ENCODE measurements around the gene PCDH12. TPM values are rescaled to one million over a fixed set of nuclear protein-coding genes. Genes with fewer than 3 reads are reported as not detected.
A peak's percentile ranks its signal among the peaks of the same experiment; 100 is the strongest.

PCDH12 gene
- polyA plus RNA-seq, 1 donor (not counting 4 experiments of a cell fraction or from before 2014, with no cell fraction given) = 0.01 TPM

DNA sequence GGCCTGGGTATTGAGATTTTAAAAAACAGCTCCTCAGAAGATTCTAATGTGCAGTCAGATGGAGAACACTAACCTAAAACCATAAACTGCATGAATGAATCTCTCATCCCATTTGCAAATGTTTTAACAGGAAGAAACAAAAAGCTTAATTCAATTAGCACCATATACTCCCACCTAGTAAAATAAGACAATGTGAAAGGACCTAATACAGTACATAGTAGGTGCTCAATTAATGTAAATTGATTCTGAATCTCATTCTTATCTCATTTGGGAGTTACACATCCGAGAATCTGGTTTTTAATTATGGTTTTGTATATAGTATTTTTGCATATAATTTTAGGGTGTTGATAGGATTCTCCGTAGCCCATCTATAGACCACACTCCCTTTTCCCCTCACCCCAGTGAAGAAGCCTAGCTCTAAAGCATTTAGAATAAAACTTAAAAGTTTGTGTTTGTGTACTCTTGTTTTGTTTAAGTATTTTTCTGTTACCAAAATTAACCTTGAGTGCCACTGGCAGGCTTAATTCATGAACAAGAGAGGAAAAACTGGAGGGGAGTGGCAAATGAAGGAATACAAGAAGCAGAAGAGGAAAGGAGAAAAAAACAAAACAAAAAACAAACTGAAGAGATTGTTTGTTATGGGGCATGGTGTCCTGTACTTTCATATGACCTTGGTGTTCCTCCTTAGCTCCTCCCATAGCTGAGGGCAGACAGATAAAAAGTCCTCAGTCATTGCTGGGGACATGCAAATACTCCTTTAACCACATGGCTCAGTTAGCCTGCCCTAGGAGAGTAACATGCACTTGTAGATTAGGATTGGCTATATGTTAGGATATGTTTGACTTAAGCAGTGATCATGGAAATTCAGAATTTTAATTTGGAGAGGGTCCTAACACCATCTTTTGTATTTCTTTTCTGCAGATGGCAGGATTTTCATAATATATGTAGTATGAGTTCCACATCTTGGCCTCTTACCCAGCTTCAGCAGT, 12.1 kb upstream of the PCDH12 start:
- H3K79me2 ChIP-seq (ENCODE audit: control insufficient read depth, insufficient read depth, low read length) = peaks cover 28% of the 10 kb centered on the region
- TF ChIP-seq, protein P1, sequence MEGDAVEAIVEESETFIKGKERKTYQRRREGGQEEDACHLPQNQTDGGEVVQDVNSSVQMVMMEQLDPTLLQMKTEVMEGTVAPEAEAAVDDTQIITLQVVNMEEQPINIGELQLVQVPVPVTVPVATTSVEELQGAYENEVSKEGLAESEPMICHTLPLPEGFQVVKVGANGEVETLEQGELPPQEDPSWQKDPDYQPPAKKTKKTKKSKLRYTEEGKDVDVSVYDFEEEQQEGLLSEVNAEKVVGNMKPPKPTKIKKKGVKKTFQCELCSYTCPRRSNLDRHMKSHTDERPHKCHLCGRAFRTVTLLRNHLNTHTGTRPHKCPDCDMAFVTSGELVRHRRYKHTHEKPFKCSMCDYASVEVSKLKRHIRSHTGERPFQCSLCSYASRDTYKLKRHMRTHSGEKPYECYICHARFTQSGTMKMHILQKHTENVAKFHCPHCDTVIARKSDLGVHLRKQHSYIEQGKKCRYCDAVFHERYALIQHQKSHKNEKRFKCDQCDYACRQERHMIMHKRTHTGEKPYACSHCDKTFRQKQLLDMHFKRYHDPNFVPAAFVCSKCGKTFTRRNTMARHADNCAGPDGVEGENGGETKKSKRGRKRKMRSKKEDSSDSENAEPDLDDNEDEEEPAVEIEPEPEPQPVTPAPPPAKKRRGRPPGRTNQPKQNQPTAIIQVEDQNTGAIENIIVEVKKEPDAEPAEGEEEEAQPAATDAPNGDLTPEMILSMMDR (optimal IDR thresholded peaks at IDR 0.05 in 1 of 3, IDR thresholded peaks at IDR 0.05 in 1 of 3, conservative IDR thresholded peaks at IDR 0.05 in 1 of 3; ENCODE audit: extremely low read depth in 1 of 3, insufficient read depth in 2 of 3, low read length in 3 of 3) = no peak
- TF ChIP-seq EZH2 (IDR thresholded peaks at IDR 0.05; ENCODE audit: low read length) = no peak
- H3K36me3 ChIP-seq (ENCODE audit: control insufficient read depth in 2 of 2, extremely low read depth in 1 of 2, insufficient read depth in 2 of 2, low read length in 2 of 2) = peaks cover 12 to 16% of the 10 kb centered on the region in 2 experiments
- dilution Hi-C loops (cut with MboI; ENCODE audit: extremely low pct_ligation_motif_present, low sequenced_read_pairs) = no loop called here
- peak overlapping the region; percentile 86 for H3K27ac ChIP-seq (ENCODE audit: control insufficient read depth, insufficient read depth, low read length)
- H3K4me2 ChIP-seq (ENCODE audit: control insufficient read depth, extremely low read depth, insufficient read depth, low read depth, low read length) = peak overlapping the region; percentile 97
- peak overlapping the region; percentile 78 to 99 (median 98) for H3K4me3 ChIP-seq (ENCODE audit: control insufficient read depth in 2 of 3, extremely low read depth in 1 of 3, insufficient read depth in 2 of 3, low read depth in 1 of 3, low read length in 3 of 3)
- no peaks in the 10 kb centered on the region for H3K9me1 ChIP-seq (ENCODE audit: control insufficient read depth, extremely low read depth, insufficient read depth, low read length)
- peaks cover 21% of the 10 kb centered on the region for H3K4me1 ChIP-seq (ENCODE audit: control insufficient read depth, extremely low read depth, insufficient read depth, low read length)
- peak overlapping the region; percentile 98 for H3K9ac ChIP-seq (ENCODE audit: control insufficient read depth, extremely low read depth, insufficient read depth, low read length)
- H2AFZ ChIP-seq (ENCODE audit: control insufficient read depth, low read length) = peak overlapping the region; percentile 90
- DNase-seq (ENCODE audit: low read depth, low spot score) (no peak), FAIRE-seq (peak; percentile 73)
- H4K20me1 ChIP-seq (ENCODE audit: control insufficient read depth, extremely low read depth, insufficient read depth, low read length) = no peaks in the 10 kb centered on the region
- H3K27me3 ChIP-seq (ENCODE audit: control insufficient read depth, extremely low read depth, insufficient read depth, low read length) = no peaks in the 10 kb centered on the region
- H3K9me3 ChIP-seq (ENCODE audit: control insufficient read depth, low read depth, low read length) = no peaks in the 10 kb centered on the region

GRCh38 chr5:141968914-141969608, 11.1 kb upstream of the PCDH12 start, which contains the start of gene RNF14:
TSS of gene RNF14 (plus strand) at chr5:141969105. CDS start at chr5:141973589, 4,484 bp downstream.
- dilution Hi-C loops (cut with MboI; ENCODE audit: extremely low pct_ligation_motif_present, low sequenced_read_pairs) = no loop called here
- DNase-seq (ENCODE audit: low read depth, low spot score) (peak; percentile 36), FAIRE-seq (no peak)
- Histone ChIP-seq H3K36me3 (ENCODE audit: control insufficient read depth in 2 of 2, extremely low read depth in 1 of 2, insufficient read depth in 2 of 2, low read length in 2 of 2) (peaks cover 7 to 11% of the 10 kb centered on the region in 2 experiments), H3K9me1 (ENCODE audit: control insufficient read depth, extremely low read depth, insufficient read depth, low read length) (no peaks in the 10 kb centered on the region), H3K27me3 (ENCODE audit: control insufficient read depth, extremely low read depth, insufficient read depth, low read length) (no peaks in the 10 kb centered on the region), H3K9me3 (ENCODE audit: control insufficient read depth, low read depth, low read length) (no peaks in the 10 kb centered on the region), H2AFZ (ENCODE audit: control insufficient read depth, low read length) (peak within 1 kb of the TSS; percentile 99), H3K4me1 (ENCODE audit: control insufficient read depth, extremely low read depth, insufficient read depth, low read length) (peaks cover 18% of the 10 kb centered on the region), H3K79me2 (ENCODE audit: control insufficient read depth, insufficient read depth, low read length) (peaks cover 26% of the 10 kb centered on the region), H3K9ac (ENCODE audit: control insufficient read depth, extremely low read depth, insufficient read depth, low read length) (peak within 1 kb of the TSS; percentile 98), H3K27ac (ENCODE audit: control insufficient read depth, insufficient read depth, low read length) (peak within 1 kb of the TSS; percentile 86), H3K4me2 (ENCODE audit: control insufficient read depth, extremely low read depth, insufficient read depth, low read depth, low read length) (peak within 1 kb of the TSS; percentile 97), H3K4me3 (ENCODE audit: control insufficient read depth in 2 of 3, extremely low read depth in 1 of 3, insufficient read depth in 2 of 3, low read depth in 1 of 3, low read length in 3 of 3) (peak within 1 kb of the TSS; percentile 78 to 99 (median 98)), H4K20me1 (ENCODE audit: control insufficient read depth, extremely low read depth, insufficient read depth, low read length) (no peaks in the 10 kb centered on the region)
- TF ChIP-seq EZH2 (IDR thresholded peaks at IDR 0.05; ENCODE audit: low read length) = no peak
- TF ChIP-seq, protein P1 (optimal IDR thresholded peaks at IDR 0.05 in 1 of 3, IDR thresholded peaks at IDR 0.05 in 1 of 3, conservative IDR thresholded peaks at IDR 0.05 in 1 of 3; ENCODE audit: extremely low read depth in 1 of 3, insufficient read depth in 2 of 3, low read length in 3 of 3) = peak; percentile 86 to 97 (median 87)

Measured in keratinocyte (primary cell).